IPS-18c (cell line): Measurements from ENCODE around the gene AKAP6.

Experiments
- H3K4me3 ChIP-seq: 2 replicates; pipeline ENCODE4 v1.7.0; 2013; ENCODE audit warnings: low read depth, mild to moderate bottlenecking, low read length, moderate library complexity; ENCODE audit not compliant: insufficient read depth
- H3K9me3 ChIP-seq: one replicate; pipeline ENCODE4 v1.6.1; 2013; ENCODE audit warnings: mild to moderate bottlenecking, low read length, moderate library complexity; ENCODE audit not compliant: control insufficient read depth, insufficient read depth

AKAP6 gene

GRCh38 chr14:32421781-32422180, 92.7 kb downstream of the AKAP6 start:
- Histone ChIP-seq H3K9me3 (no peaks in the 10 kb centered on the region), H3K4me3 (no peak overlapping the region)

DNA sequence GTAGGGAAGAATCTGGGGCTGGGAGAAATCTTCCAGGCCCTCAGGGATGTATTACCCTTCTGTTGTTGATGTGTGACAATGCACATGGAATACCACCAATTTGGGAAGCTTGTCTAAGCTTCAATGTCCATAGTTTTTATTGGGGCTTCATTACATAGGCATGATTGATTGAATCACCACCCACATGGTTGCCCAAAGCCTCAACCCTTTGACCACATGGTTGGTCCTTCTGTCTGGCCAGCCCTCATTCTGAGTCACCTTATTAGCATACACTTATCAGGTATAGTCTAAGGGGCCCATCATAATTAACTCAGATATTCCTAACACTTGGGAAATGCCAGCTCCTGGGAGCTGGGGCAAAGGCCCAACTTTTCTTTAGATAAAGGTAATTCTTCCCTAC, 93.3 kb downstream of the AKAP6 start:
- Histone ChIP-seq H3K4me3 (no peak overlapping the region), H3K9me3 (no peaks in the 10 kb centered on the region)

GRCh38 chr14:32426028-32426427, 96.9 kb downstream of the AKAP6 start:
- no peak overlapping the region for H3K4me3 ChIP-seq
- no peaks in the 10 kb centered on the region for H3K9me3 ChIP-seq

DNA sequence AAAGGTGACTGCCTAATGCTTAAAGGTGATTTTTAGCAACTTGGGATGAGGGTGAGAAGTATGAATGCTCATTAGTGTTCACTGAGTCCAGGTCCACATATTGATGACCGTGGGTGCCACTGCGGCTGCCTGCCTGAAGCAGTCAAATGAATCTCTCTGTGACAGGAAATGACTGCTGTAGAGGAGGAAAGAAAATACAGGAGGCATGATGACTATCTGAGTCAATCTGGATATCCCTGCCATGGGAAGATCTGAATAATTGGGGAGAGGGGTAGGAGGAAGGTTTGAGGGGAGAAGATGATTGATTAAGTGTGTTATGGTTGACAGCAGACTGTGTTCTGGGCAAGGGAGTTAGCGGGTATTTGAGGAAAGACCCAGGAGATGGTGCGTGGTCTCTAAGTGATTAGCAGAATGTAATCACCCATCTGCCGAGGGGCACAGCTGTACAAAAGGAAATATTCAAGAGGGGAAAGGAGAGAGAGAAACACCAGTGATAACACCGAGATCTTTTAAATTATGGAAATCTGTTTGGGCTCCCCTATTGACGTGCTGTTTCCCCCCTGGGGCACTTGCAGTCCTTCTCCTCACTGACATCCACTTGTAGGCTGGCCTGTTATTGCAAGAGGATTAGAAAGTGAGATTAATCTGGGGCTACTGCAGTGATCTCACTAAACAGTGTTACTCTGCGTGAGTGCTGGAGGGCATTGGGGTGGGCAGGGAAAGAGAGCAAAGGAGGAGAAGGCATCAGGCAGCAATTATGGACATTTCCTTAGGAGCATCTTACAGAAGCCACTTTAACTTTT, 97.7 kb downstream of the AKAP6 start:
- H3K9me3 ChIP-seq, result no peaks in the 10 kb centered on the region
- H3K4me3 ChIP-seq, result no peak overlapping the region

GRCh38 chr14:32427726-32428528, 98.8 kb downstream of the AKAP6 start:
- Histone ChIP-seq H3K9me3 (no peaks in the 10 kb centered on the region), H3K4me3 (no peak overlapping the region)

DNA sequence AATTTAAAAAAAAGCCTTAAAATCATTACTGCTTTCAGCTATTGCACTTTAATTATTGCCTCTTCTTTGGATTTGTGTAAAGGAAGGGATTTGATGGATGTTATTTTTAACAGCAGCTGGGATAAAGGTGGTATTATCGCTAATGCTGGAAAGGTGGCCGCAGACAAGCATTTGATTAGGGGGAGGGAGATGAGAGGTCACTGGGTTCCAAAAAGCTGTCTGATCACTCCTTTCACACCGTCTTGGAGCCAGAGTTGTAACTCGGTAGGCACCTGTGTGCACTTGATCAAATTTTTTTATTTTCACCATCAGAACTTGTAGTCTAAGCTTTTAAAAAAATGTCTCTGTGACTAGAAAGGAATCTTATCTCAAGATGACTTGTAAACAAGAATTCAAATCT, 99.8 kb downstream of the AKAP6 start:
- H3K9me3 ChIP-seq, result no peaks in the 10 kb centered on the region
- H3K4me3 ChIP-seq, result no peak overlapping the region

- Histone ChIP-seq H3K4me3 (no peak overlapping the region), H3K9me3 (no peaks in the 10 kb centered on the region)
Observed at GRCh38 chr14:32430326-32430725, 101.2 kb downstream of the AKAP6 start.

GRCh38 chr14:32432813-32433538, 103.9 kb downstream of the AKAP6 start:
- H3K9me3 ChIP-seq, result no peaks in the 10 kb centered on the region
- H3K4me3 ChIP-seq, result no peak overlapping the region

DNA sequence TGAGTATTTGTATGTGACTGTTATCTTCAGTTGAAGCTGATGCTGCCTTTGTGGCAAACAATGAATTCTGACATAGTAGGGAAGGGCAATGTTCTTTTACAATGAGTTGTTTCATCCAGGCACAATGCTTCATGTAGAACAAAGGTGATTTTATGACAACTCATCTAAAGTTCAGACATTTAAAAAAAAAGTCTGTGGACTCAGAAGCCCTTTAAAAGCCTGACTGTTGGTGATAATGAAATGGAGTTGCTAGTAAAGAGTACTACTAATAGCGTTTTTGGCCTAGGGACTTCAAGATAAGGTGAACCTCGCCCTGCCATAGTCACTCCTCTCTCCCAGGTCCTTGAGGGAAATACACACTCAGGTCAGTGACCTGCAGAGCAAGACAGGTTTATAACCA, 105.1 kb downstream of the AKAP6 start:
- Histone ChIP-seq H3K4me3 (no peak overlapping the region), H3K9me3 (no peaks in the 10 kb centered on the region)

DNA sequence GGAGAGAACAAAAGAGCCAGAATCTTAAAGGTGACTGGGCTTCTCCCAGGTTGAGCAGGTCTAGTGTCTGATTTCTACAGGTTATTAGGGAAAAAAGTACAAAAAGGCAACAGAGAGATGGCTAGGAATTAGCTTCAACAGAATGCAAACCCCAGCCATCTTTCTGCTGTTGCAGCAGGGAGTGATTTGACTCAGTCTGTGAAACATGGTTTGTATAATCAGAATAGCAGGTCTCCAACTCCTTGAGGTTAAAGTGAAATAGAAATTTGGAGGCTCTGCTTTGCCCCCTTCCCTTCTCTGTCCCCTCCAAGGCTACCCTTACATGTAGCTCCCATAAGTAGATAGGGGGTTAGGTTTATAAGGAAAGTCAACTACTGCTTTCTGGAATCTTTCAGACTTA, 105.8 kb downstream of the AKAP6 start:
- H3K9me3 ChIP-seq, result no peaks in the 10 kb centered on the region
- no peak overlapping the region for H3K4me3 ChIP-seq

- H3K9me3 ChIP-seq, result no peaks in the 10 kb centered on the region
- no peak overlapping the region for H3K4me3 ChIP-seq
Observed at GRCh38 chr14:32435411-32435810, 106.3 kb downstream of the AKAP6 start.

DNA sequence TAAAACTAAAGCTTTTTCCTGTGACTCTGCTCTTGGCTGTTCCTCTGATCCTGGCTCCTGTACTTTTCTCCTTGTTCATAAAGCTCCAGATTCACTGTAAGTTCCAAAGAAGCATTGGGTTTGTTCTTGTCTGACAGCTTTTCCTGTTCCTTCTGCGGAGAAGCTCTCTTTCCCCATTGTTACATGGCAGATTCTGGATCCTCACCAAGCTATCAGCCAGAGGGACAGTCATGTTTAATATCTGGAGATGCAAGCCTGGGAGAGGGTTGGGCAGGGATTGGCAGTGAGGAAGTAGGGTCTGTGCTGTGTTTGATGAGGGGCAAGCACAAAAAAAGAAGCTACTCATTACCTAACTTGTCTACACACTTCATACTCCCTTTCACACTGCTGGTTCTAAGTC, 107.9 kb downstream of the AKAP6 start:
- no peak overlapping the region for H3K4me3 ChIP-seq

GRCh38 chr14:32438517-32438916, 109.4 kb downstream of the AKAP6 start:
- Histone ChIP-seq H3K9me3 (no peaks in the 10 kb centered on the region), H3K4me3 (no peak overlapping the region)

More for the DNA sequence above, 107.9 kb downstream of the AKAP6 start:
- no peaks in the 10 kb centered on the region for H3K9me3 ChIP-seq

DNA sequence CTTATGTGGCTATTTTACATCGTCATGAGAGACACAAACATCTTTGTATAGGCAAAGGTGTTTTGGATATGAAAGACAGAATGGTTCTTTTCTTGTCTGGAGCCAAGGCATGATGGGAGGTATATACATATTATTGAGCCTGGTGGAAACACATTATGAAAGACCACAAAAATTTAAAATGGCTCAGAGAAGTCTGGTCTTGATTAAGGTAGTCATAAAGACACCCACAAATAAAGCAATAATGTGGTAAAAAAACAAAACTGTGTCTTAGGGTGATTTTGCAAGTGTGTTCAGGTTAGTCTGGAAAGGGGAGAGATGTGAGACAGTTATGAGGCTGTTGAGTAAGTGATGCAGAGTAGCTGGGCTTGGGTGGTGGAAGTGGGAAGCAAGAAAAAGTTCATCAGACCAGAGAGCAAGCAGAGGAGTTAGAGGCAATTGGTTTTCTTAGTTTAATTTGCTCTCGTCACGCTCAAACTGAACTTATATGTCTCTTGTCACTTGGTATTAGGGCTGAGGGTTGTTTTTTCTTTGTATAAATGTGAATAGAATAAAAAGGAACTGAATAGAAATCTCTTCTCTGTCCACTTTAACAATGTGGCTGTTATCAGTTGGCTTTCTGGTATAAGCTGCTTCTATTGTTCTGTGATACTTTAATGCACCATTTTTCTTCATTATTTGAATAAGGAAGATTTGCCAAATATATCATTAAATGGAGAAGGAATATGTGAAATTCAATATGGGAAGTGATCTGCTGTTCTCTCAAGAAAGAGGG, 115.0 kb downstream of the AKAP6 start:
- H3K4me3 ChIP-seq, result no peak overlapping the region
- no peaks in the 10 kb centered on the region for H3K9me3 ChIP-seq

- Histone ChIP-seq H3K9me3 (no peaks in the 10 kb centered on the region), H3K4me3 (no peak overlapping the region)
Observed at GRCh38 chr14:32447371-32447770, 118.3 kb downstream of the AKAP6 start.

GRCh38 chr14:32449648-32450047, 120.5 kb downstream of the AKAP6 start:
- H3K4me3 ChIP-seq, result no peak overlapping the region
- no peaks in the 10 kb centered on the region for H3K9me3 ChIP-seq
